Measurements from ENCODE around the gene ANKRD10.
"Not testable (repeated sequence)": the region's sequence is repeated elsewhere in the genome, so short reads cannot be mapped to it uniquely, and the experiment has no call there.

Gene ANKRD10

GRCh38 chr13:110915057-110915873 is at the start of gene ANKRD10:
Gene ANKRD10, minus strand, starts transcription at chr13:110915069. Its CDS starts 135 bp downstream, at chr13:110914934.
- Histone ChIP-seq H3K9ac (ENCODE audit: low read length) (peak within 1 kb of the TSS; percentile 77), H3K4me1 (ENCODE audit: insufficient read depth, low read length) (peaks cover 27% of the 10 kb centered on the region), H3K27me3 (ENCODE audit: control insufficient read depth in 1 of 2, insufficient read depth in 2 of 2, low read length in 2 of 2) (no peaks in the 10 kb centered on the region), H3K9me3 (ENCODE audit: low read length) (no peaks in the 10 kb centered on the region), H3K4me3 (ENCODE audit: low read depth in 1 of 2, low read length in 2 of 2) (peak within 1 kb of the TSS; percentile 88 to 93), H3K27ac (ENCODE audit: low read depth, low read length) (peak within 1 kb of the TSS; percentile 99), H3K36me3 (ENCODE audit: insufficient read depth, low read length) (peaks cover 2% of the 10 kb centered on the region)

GRCh38 chr13:110964229-110965037 is 49.6 kb upstream of the ANKRD10 start:
- Histone ChIP-seq H3K4me3 (ENCODE audit: low read depth in 1 of 2, low read length in 2 of 2) (no peak overlapping the region), H3K9ac (ENCODE audit: low read length) (no peak overlapping the region), H3K4me1 (ENCODE audit: insufficient read depth, low read length) (no peaks in the 10 kb centered on the region), H3K27me3 (ENCODE audit: control insufficient read depth in 1 of 2, insufficient read depth in 2 of 2, low read length in 2 of 2) (no peaks in the 10 kb centered on the region), H3K9me3 (ENCODE audit: low read length) (peaks cover 4% of the 10 kb centered on the region), H3K36me3 (ENCODE audit: insufficient read depth, low read length) (no peaks in the 10 kb centered on the region), H3K27ac (ENCODE audit: low read depth, low read length) (no peak overlapping the region)

GRCh38 chr13:110963554-110963970 is 48.7 kb upstream of the ANKRD10 start:
- Histone ChIP-seq H3K9ac (ENCODE audit: low read length) (no peak overlapping the region), H3K4me1 (ENCODE audit: insufficient read depth, low read length) (no peaks in the 10 kb centered on the region)

GRCh38 chr13:110961959-110962358 is 47.1 kb upstream of the ANKRD10 start:
- Histone ChIP-seq H3K27me3 (ENCODE audit: control insufficient read depth in 1 of 2, insufficient read depth in 2 of 2, low read length in 2 of 2) (no peaks in the 10 kb centered on the region), H3K27ac (ENCODE audit: low read depth, low read length) (no peak overlapping the region), H3K9ac (ENCODE audit: low read length) (no peak overlapping the region), H3K9me3 (ENCODE audit: low read length) (peaks cover 4% of the 10 kb centered on the region), H3K4me3 (ENCODE audit: low read depth in 1 of 2, low read length in 2 of 2) (no peak overlapping the region), H3K4me1 (ENCODE audit: insufficient read depth, low read length) (no peaks in the 10 kb centered on the region), H3K36me3 (ENCODE audit: insufficient read depth, low read length) (no peaks in the 10 kb centered on the region)

More at GRCh38 chr13:110963554-110963970, 48.7 kb upstream of the ANKRD10 start:
- H3K9me3 ChIP-seq (ENCODE audit: low read length) = peaks cover 4% of the 10 kb centered on the region
- H3K27ac ChIP-seq (ENCODE audit: low read depth, low read length) = no peak overlapping the region
- H3K4me3 ChIP-seq (ENCODE audit: low read depth in 1 of 2, low read length in 2 of 2) = no peak overlapping the region
- H3K27me3 ChIP-seq (ENCODE audit: control insufficient read depth in 1 of 2, insufficient read depth in 2 of 2, low read length in 2 of 2) = no peaks in the 10 kb centered on the region
- no peaks in the 10 kb centered on the region for H3K36me3 ChIP-seq (ENCODE audit: insufficient read depth, low read length)

- no peaks in the 10 kb centered on the region for H3K9me3 ChIP-seq (ENCODE audit: low read length)
- H3K27ac ChIP-seq (ENCODE audit: low read depth, low read length) = no peak overlapping the region
- no peaks in the 10 kb centered on the region for H3K36me3 ChIP-seq (ENCODE audit: insufficient read depth, low read length)
- no peak overlapping the region for H3K4me3 ChIP-seq (ENCODE audit: low read depth in 1 of 2, low read length in 2 of 2)
- H3K27me3 ChIP-seq (ENCODE audit: control insufficient read depth in 1 of 2, insufficient read depth in 2 of 2, low read length in 2 of 2) = no peaks in the 10 kb centered on the region
- no peaks in the 10 kb centered on the region for H3K4me1 ChIP-seq (ENCODE audit: insufficient read depth, low read length)
- H3K9ac ChIP-seq (ENCODE audit: low read length) = no peak overlapping the region
Observed at GRCh38 chr13:110960204-110960603, 45.3 kb upstream of the ANKRD10 start.

- no peaks in the 10 kb centered on the region for H3K36me3 ChIP-seq (ENCODE audit: insufficient read depth, low read length)
- no peaks in the 10 kb centered on the region for H3K4me1 ChIP-seq (ENCODE audit: insufficient read depth, low read length)
- no peaks in the 10 kb centered on the region for H3K27me3 ChIP-seq (ENCODE audit: control insufficient read depth in 1 of 2, insufficient read depth in 2 of 2, low read length in 2 of 2)
- no peak overlapping the region for H3K9ac ChIP-seq (ENCODE audit: low read length)
- no peaks in the 10 kb centered on the region for H3K9me3 ChIP-seq (ENCODE audit: low read length)
- no peak overlapping the region for H3K4me3 ChIP-seq (ENCODE audit: low read depth in 1 of 2, low read length in 2 of 2)
- H3K27ac ChIP-seq (ENCODE audit: low read depth, low read length) = no peak overlapping the region
Observed at GRCh38 chr13:110957931-110958330, 43.1 kb upstream of the ANKRD10 start.

- no peaks in the 10 kb centered on the region for H3K9me3 ChIP-seq (ENCODE audit: low read length)
- no peak overlapping the region for H3K9ac ChIP-seq (ENCODE audit: low read length)
- no peaks in the 10 kb centered on the region for H3K36me3 ChIP-seq (ENCODE audit: insufficient read depth, low read length)
- no peak overlapping the region for H3K4me3 ChIP-seq (ENCODE audit: low read depth in 1 of 2, low read length in 2 of 2)
- H3K27me3 ChIP-seq (ENCODE audit: control insufficient read depth in 1 of 2, insufficient read depth in 2 of 2, low read length in 2 of 2) = no peaks in the 10 kb centered on the region
- H3K27ac ChIP-seq (ENCODE audit: low read depth, low read length) = no peak overlapping the region
- no peaks in the 10 kb centered on the region for H3K4me1 ChIP-seq (ENCODE audit: insufficient read depth, low read length)
Observed at GRCh38 chr13:110957181-110957884, 42.5 kb upstream of the ANKRD10 start.

- H3K27me3 ChIP-seq (ENCODE audit: control insufficient read depth in 1 of 2, insufficient read depth in 2 of 2, low read length in 2 of 2); H3K36me3 ChIP-seq (ENCODE audit: insufficient read depth, low read length); H3K4me3 ChIP-seq (ENCODE audit: low read depth in 1 of 2, low read length in 2 of 2); H3K9ac ChIP-seq (ENCODE audit: low read length); H3K9me3 ChIP-seq (ENCODE audit: low read length); H3K4me1 ChIP-seq (ENCODE audit: insufficient read depth, low read length); H3K27ac ChIP-seq (ENCODE audit: low read depth, low read length): not testable (repeated sequence)
Observed at GRCh38 chr13:110956216-110956615, 41.3 kb upstream of the ANKRD10 start.

- H3K9me3 ChIP-seq (ENCODE audit: low read length); H3K9ac ChIP-seq (ENCODE audit: low read length); H3K27ac ChIP-seq (ENCODE audit: low read depth, low read length); H3K27me3 ChIP-seq (ENCODE audit: control insufficient read depth in 1 of 2, insufficient read depth in 2 of 2, low read length in 2 of 2); H3K4me1 ChIP-seq (ENCODE audit: insufficient read depth, low read length); H3K4me3 ChIP-seq (ENCODE audit: low read depth in 1 of 2, low read length in 2 of 2); H3K36me3 ChIP-seq (ENCODE audit: insufficient read depth, low read length): not testable (repeated sequence)
Observed at GRCh38 chr13:110955608-110956007, 40.7 kb upstream of the ANKRD10 start.

- not testable (repeated sequence) for H3K4me3 ChIP-seq (ENCODE audit: low read depth in 1 of 2, low read length in 2 of 2); H3K36me3 ChIP-seq (ENCODE audit: insufficient read depth, low read length); H3K9me3 ChIP-seq (ENCODE audit: low read length); H3K9ac ChIP-seq (ENCODE audit: low read length); H3K4me1 ChIP-seq (ENCODE audit: insufficient read depth, low read length); H3K27me3 ChIP-seq (ENCODE audit: control insufficient read depth in 1 of 2, insufficient read depth in 2 of 2, low read length in 2 of 2); H3K27ac ChIP-seq (ENCODE audit: low read depth, low read length)
Observed at GRCh38 chr13:110955072-110955503, 40.2 kb upstream of the ANKRD10 start.

GRCh38 chr13:110954533-110954920 is 39.7 kb upstream of the ANKRD10 start:
- H3K27me3 ChIP-seq (ENCODE audit: control insufficient read depth in 1 of 2, insufficient read depth in 2 of 2, low read length in 2 of 2); H3K27ac ChIP-seq (ENCODE audit: low read depth, low read length); H3K36me3 ChIP-seq (ENCODE audit: insufficient read depth, low read length); H3K9ac ChIP-seq (ENCODE audit: low read length); H3K9me3 ChIP-seq (ENCODE audit: low read length); H3K4me3 ChIP-seq (ENCODE audit: low read depth in 1 of 2, low read length in 2 of 2); H3K4me1 ChIP-seq (ENCODE audit: insufficient read depth, low read length): not testable (repeated sequence)

Data from muscle layer of colon (tissue), 2 donors.